ENCODE results near the gene HELQ. TPM values are rescaled to one million over a fixed set of nuclear protein-coding genes. Genes with fewer than 3 reads are reported as not detected.

HELQ gene
- total and polyA plus RNA-seq, 4 donors = 5.2 to 22.0 (median 12.9) TPM

- no peak overlapping the region for H3K9ac ChIP-seq (ENCODE audit: insufficient read depth in 1 of 2, low read length in 2 of 2)
- H3K9me3 ChIP-seq (ENCODE audit: control insufficient read depth in 4 of 4, insufficient read depth in 3 of 4, low read length in 3 of 4) = no peaks in the 10 kb centered on the region
- H3K4me1 ChIP-seq (ENCODE audit: control insufficient read depth in 5 of 5, insufficient read depth in 5 of 5, low read length in 5 of 5) = no peaks in the 10 kb centered on the region
- DNase-seq = no peak
- no peak for ATAC-seq (ENCODE audit: insufficient read depth, low FRiP score)
- H3K36me3 ChIP-seq (ENCODE audit: control insufficient read depth in 4 of 4, insufficient read depth in 4 of 4, low read length in 4 of 4) = peaks cover 20 to 34% (median 26%) of the 10 kb centered on the region in 4 donors
- no peak for TF ChIP-seq CTCF (IDR thresholded peaks at IDR 0.05; ENCODE audit: control extremely low read depth, extremely low read depth)
- no peak overlapping the region for H3K27ac ChIP-seq (ENCODE audit: low read depth in 1 of 2, low read length in 1 of 2)
- H3K4me3 ChIP-seq = no peak overlapping the region
- H3K27me3 ChIP-seq (ENCODE audit: control insufficient read depth in 3 of 3, insufficient read depth in 3 of 3, low read length in 2 of 3) = no peaks in the 10 kb centered on the region
Measured at GRCh38 chr4:83418211-83418610, 37.4 kb downstream of the HELQ start.

- TF ChIP-seq CTCF (IDR thresholded peaks at IDR 0.05; ENCODE audit: control extremely low read depth, extremely low read depth) = no peak
- no peaks in the 10 kb centered on the region for H3K27me3 ChIP-seq (ENCODE audit: control insufficient read depth in 3 of 3, insufficient read depth in 3 of 3, low read length in 2 of 3)
- WGBS, 2 donors = 77 to 79% methylated on average over 4 of the region's 4 CpGs
- no peaks in the 10 kb centered on the region for H3K4me1 ChIP-seq (ENCODE audit: control insufficient read depth in 5 of 5, insufficient read depth in 5 of 5, low read length in 5 of 5)
- ATAC-seq (ENCODE audit: insufficient read depth, low FRiP score) (no peak), DNase-seq (peak in 2 of 3 donors; percentile 5 to 34)
- no peak overlapping the region for H3K27ac ChIP-seq (ENCODE audit: low read depth in 1 of 2, low read length in 1 of 2)
- H3K9ac ChIP-seq (ENCODE audit: insufficient read depth in 1 of 2, low read length in 2 of 2) = no peak overlapping the region
- H3K4me3 ChIP-seq = no peak overlapping the region
- peaks cover 20 to 30% (median 27%) of the 10 kb centered on the region in 4 donors for H3K36me3 ChIP-seq (ENCODE audit: control insufficient read depth in 4 of 4, insufficient read depth in 4 of 4, low read length in 4 of 4)
- no peaks in the 10 kb centered on the region for H3K9me3 ChIP-seq (ENCODE audit: control insufficient read depth in 4 of 4, insufficient read depth in 3 of 4, low read length in 3 of 4)
Measured at GRCh38 chr4:83417566-83417965, 38.1 kb downstream of the HELQ start.

GRCh38 chr4:83413676-83414075 lies 41.9 kb downstream of the HELQ start:
- Histone ChIP-seq H3K9me3 (ENCODE audit: control insufficient read depth in 4 of 4, insufficient read depth in 3 of 4, low read length in 3 of 4) (no peaks in the 10 kb centered on the region), H3K4me3 (no peak overlapping the region), H3K27me3 (ENCODE audit: control insufficient read depth in 3 of 3, insufficient read depth in 3 of 3, low read length in 2 of 3) (no peaks in the 10 kb centered on the region), H3K36me3 (ENCODE audit: control insufficient read depth in 4 of 4, insufficient read depth in 4 of 4, low read length in 4 of 4) (peaks cover 16 to 26% (median 19%) of the 10 kb centered on the region in 4 donors), H3K9ac (ENCODE audit: insufficient read depth in 1 of 2, low read length in 2 of 2) (no peak overlapping the region), H3K27ac (ENCODE audit: low read depth in 1 of 2, low read length in 1 of 2) (no peak overlapping the region), H3K4me1 (ENCODE audit: control insufficient read depth in 5 of 5, insufficient read depth in 5 of 5, low read length in 5 of 5) (no peaks in the 10 kb centered on the region)
- ATAC-seq (ENCODE audit: insufficient read depth, low FRiP score) (no peak), DNase-seq (no peak)
- TF ChIP-seq CTCF (IDR thresholded peaks at IDR 0.05; ENCODE audit: control extremely low read depth, extremely low read depth) = no peak
- 100% methylated on average over 2 of the region's 2 CpGs for WGBS, 2 donors

GRCh38 chr4:83408908-83409307 lies 46.7 kb downstream of the HELQ start:
- no peak for ATAC-seq (ENCODE audit: insufficient read depth, low FRiP score)
- Histone ChIP-seq H3K36me3 (ENCODE audit: control insufficient read depth in 4 of 4, insufficient read depth in 4 of 4, low read length in 4 of 4) (peaks cover 4 to 6% (median 5%) of the 10 kb centered on the region in 4 donors), H3K27ac (ENCODE audit: low read depth in 1 of 2, low read length in 1 of 2) (no peak overlapping the region), H3K4me3 (no peak overlapping the region), H3K9me3 (ENCODE audit: control insufficient read depth in 4 of 4, insufficient read depth in 3 of 4, low read length in 3 of 4) (no peaks in the 10 kb centered on the region), H3K4me1 (ENCODE audit: control insufficient read depth in 5 of 5, insufficient read depth in 5 of 5, low read length in 5 of 5) (no peaks in the 10 kb centered on the region), H3K27me3 (ENCODE audit: control insufficient read depth in 3 of 3, insufficient read depth in 3 of 3, low read length in 2 of 3) (no peaks in the 10 kb centered on the region), H3K9ac (ENCODE audit: insufficient read depth in 1 of 2, low read length in 2 of 2) (no peak overlapping the region)
- no peak for DNase-seq
- 97 to 100% methylated on average over 1 of the region's 1 CpG for WGBS, 2 donors
- TF ChIP-seq CTCF (IDR thresholded peaks at IDR 0.05; ENCODE audit: control extremely low read depth, extremely low read depth) = no peak

Measured in lung (tissue), 12 donors.